ENCODE data around the gene AGRP.
"Not testable (repeated sequence)": the region's sequence is repeated elsewhere in the genome, so short reads cannot be mapped to it uniquely, and the experiment has no call there.

Gene AGRP

GRCh38 chr16:67513892-67514291 lies 30.5 kb upstream of the AGRP start:
- DNase-seq; H2BK15ac ChIP-seq (replicated peaks; ENCODE audit: low read depth); H3K4me1 ChIP-seq (ENCODE audit: control insufficient read depth, low read depth, low read length); H3K9ac ChIP-seq (ENCODE audit: low read length); H4K8ac ChIP-seq (ENCODE audit: low read depth, low read length); H2AK5ac ChIP-seq (ENCODE audit: low read length); H3K27me3 ChIP-seq (ENCODE audit: insufficient read depth, low read length, poor library complexity); H3K4ac ChIP-seq (ENCODE audit: low read depth, low read length); H3K56ac ChIP-seq (ENCODE audit: low read length); H3K79me2 ChIP-seq (ENCODE audit: control insufficient read depth, insufficient read depth, low read length); H2BK5ac ChIP-seq (ENCODE audit: low read length); H2BK120ac ChIP-seq (ENCODE audit: low read depth, low read length); H3K79me1 ChIP-seq (ENCODE audit: low read length); H3K4me3 ChIP-seq (ENCODE audit: low read length); H3K23ac ChIP-seq (ENCODE audit: low read length); H3K18ac ChIP-seq (ENCODE audit: low read length); H3K27ac ChIP-seq (ENCODE audit: low read depth, low read length); H3K36me3 ChIP-seq (ENCODE audit: control insufficient read depth, insufficient read depth, low read length); H4K5ac ChIP-seq (ENCODE audit: low read length); H3K4me2 ChIP-seq (ENCODE audit: low read length): not testable (repeated sequence)
- no CpG with 5 or more reads among the region's 1 CpG for WGBS (ENCODE audit: extremely low coverage, insufficient coverage, low lambda C conversion rate)

DNA sequence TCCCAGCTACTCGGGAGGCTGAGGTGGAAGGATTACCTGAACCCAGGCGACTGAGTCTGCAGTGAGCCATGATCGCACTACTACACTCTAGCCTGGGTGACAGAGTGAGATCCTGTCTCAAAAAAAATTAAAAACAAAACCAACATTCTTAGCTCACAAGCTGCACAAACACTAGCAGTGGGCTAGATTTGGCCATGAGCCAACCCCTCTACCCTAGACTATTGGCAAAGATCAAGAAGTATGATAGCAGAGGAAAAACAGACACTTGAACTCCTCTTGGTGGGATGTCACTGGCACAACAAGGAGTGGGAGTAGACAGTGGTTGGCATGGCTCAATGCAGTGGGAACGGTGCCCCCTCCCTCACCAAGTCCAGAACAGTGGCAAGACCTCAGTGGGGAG lies 25.7 kb upstream of the AGRP start:
- Histone ChIP-seq H3K36me3 (ENCODE audit: control insufficient read depth, insufficient read depth, low read length) (no peaks in the 10 kb centered on the region), H3K27ac (ENCODE audit: low read depth, low read length) (no peak overlapping the region), H3K4me1 (ENCODE audit: control insufficient read depth, low read depth, low read length) (no peaks in the 10 kb centered on the region), H3K9ac (ENCODE audit: low read length) (no peak overlapping the region), H3K4ac (ENCODE audit: low read depth, low read length) (no peak overlapping the region), H3K4me3 (ENCODE audit: low read length) (no peak overlapping the region), H4K8ac (ENCODE audit: low read depth, low read length) (no peak overlapping the region), H3K18ac (ENCODE audit: low read length) (no peak overlapping the region), H3K23ac (ENCODE audit: low read length) (no peak overlapping the region), H4K5ac (ENCODE audit: low read length) (no peak overlapping the region), H2BK15ac (replicated peaks; ENCODE audit: low read depth) (no peak overlapping the region), H3K27me3 (ENCODE audit: insufficient read depth, low read length, poor library complexity) (no peaks in the 10 kb centered on the region), H2BK5ac (ENCODE audit: low read length) (no peak overlapping the region), H3K79me1 (ENCODE audit: low read length) (no peaks in the 10 kb centered on the region), H3K56ac (ENCODE audit: low read length) (no peak overlapping the region), H3K79me2 (ENCODE audit: control insufficient read depth, insufficient read depth, low read length) (no peaks in the 10 kb centered on the region), H2BK120ac (ENCODE audit: low read depth, low read length) (no peak overlapping the region), H3K4me2 (ENCODE audit: low read length) (no peak overlapping the region), H2AK5ac (ENCODE audit: low read length) (no peak overlapping the region)
- no peak for DNase-seq
- no CpG with 5 or more reads among the region's 4 CpGs for WGBS (ENCODE audit: extremely low coverage, insufficient coverage, low lambda C conversion rate)

GRCh38 chr16:67506468-67506867 lies 23.1 kb upstream of the AGRP start:
- no peaks in the 10 kb centered on the region for H3K36me3 ChIP-seq (ENCODE audit: control insufficient read depth, insufficient read depth, low read length)
- no peak overlapping the region for H3K56ac ChIP-seq (ENCODE audit: low read length)
- no peak overlapping the region for H2BK5ac ChIP-seq (ENCODE audit: low read length)
- no peak overlapping the region for H4K8ac ChIP-seq (ENCODE audit: low read depth, low read length)
- no peak overlapping the region for H2AK5ac ChIP-seq (ENCODE audit: low read length)
- no peak overlapping the region for H4K5ac ChIP-seq (ENCODE audit: low read length)
- no peak overlapping the region for H3K4ac ChIP-seq (ENCODE audit: low read depth, low read length)
- no peak overlapping the region for H3K4me3 ChIP-seq (ENCODE audit: low read length)
- no peak overlapping the region for H2BK120ac ChIP-seq (ENCODE audit: low read depth, low read length)
- no peak overlapping the region for H3K18ac ChIP-seq (ENCODE audit: low read length)
- H3K4me2 ChIP-seq (ENCODE audit: low read length), result no peak overlapping the region
- DNase-seq, result no peak
- H3K4me1 ChIP-seq (ENCODE audit: control insufficient read depth, low read depth, low read length), result no peaks in the 10 kb centered on the region
- H3K27ac ChIP-seq (ENCODE audit: low read depth, low read length), result no peak overlapping the region
- no peak overlapping the region for H3K23ac ChIP-seq (ENCODE audit: low read length)
- no peaks in the 10 kb centered on the region for H3K79me1 ChIP-seq (ENCODE audit: low read length)
- H3K9ac ChIP-seq (ENCODE audit: low read length), result no peak overlapping the region
- H2BK15ac ChIP-seq (replicated peaks; ENCODE audit: low read depth), result no peak overlapping the region
- no CpG with 5 or more reads among the region's 8 CpGs for WGBS (ENCODE audit: extremely low coverage, insufficient coverage, low lambda C conversion rate)
- H3K79me2 ChIP-seq (ENCODE audit: control insufficient read depth, insufficient read depth, low read length), result no peaks in the 10 kb centered on the region
- no peaks in the 10 kb centered on the region for H3K27me3 ChIP-seq (ENCODE audit: insufficient read depth, low read length, poor library complexity)

GRCh38 chr16:67504031-67505021 lies 21.0 kb upstream of the AGRP start:
- no CpG with 5 or more reads among the region's 9 CpGs for WGBS (ENCODE audit: extremely low coverage, insufficient coverage, low lambda C conversion rate)
- Histone ChIP-seq H3K79me2 (ENCODE audit: control insufficient read depth, insufficient read depth, low read length) (no peaks in the 10 kb centered on the region), H3K36me3 (ENCODE audit: control insufficient read depth, insufficient read depth, low read length) (no peaks in the 10 kb centered on the region), H3K4me3 (ENCODE audit: low read length) (no peak overlapping the region), H3K4me2 (ENCODE audit: low read length) (no peak overlapping the region), H3K18ac (ENCODE audit: low read length) (no peak overlapping the region), H3K23ac (ENCODE audit: low read length) (no peak overlapping the region), H2BK15ac (replicated peaks; ENCODE audit: low read depth) (no peak overlapping the region), H2BK120ac (ENCODE audit: low read depth, low read length) (no peak overlapping the region), H3K9ac (ENCODE audit: low read length) (no peak overlapping the region), H2AK5ac (ENCODE audit: low read length) (no peak overlapping the region), H2BK5ac (ENCODE audit: low read length) (no peak overlapping the region), H3K56ac (ENCODE audit: low read length) (no peak overlapping the region), H3K4me1 (ENCODE audit: control insufficient read depth, low read depth, low read length) (no peaks in the 10 kb centered on the region), H4K8ac (ENCODE audit: low read depth, low read length) (no peak overlapping the region), H3K79me1 (ENCODE audit: low read length) (no peaks in the 10 kb centered on the region), H3K4ac (ENCODE audit: low read depth, low read length) (no peak overlapping the region), H3K27ac (ENCODE audit: low read depth, low read length) (no peak overlapping the region), H3K27me3 (ENCODE audit: insufficient read depth, low read length, poor library complexity) (no peaks in the 10 kb centered on the region), H4K5ac (ENCODE audit: low read length) (no peak overlapping the region)
- no peak for DNase-seq

- no peak for DNase-seq
- Histone ChIP-seq H4K8ac (ENCODE audit: low read depth, low read length) (no peak overlapping the region), H2BK15ac (replicated peaks; ENCODE audit: low read depth) (no peak overlapping the region), H3K79me1 (ENCODE audit: low read length) (no peaks in the 10 kb centered on the region), H2BK120ac (ENCODE audit: low read depth, low read length) (no peak overlapping the region), H3K23ac (ENCODE audit: low read length) (no peak overlapping the region), H3K4me2 (ENCODE audit: low read length) (no peak overlapping the region), H3K4ac (ENCODE audit: low read depth, low read length) (no peak overlapping the region), H3K4me1 (ENCODE audit: control insufficient read depth, low read depth, low read length) (no peaks in the 10 kb centered on the region), H3K18ac (ENCODE audit: low read length) (no peak overlapping the region), H3K9ac (ENCODE audit: low read length) (no peak overlapping the region), H3K4me3 (ENCODE audit: low read length) (no peak overlapping the region), H3K36me3 (ENCODE audit: control insufficient read depth, insufficient read depth, low read length) (no peaks in the 10 kb centered on the region), H2AK5ac (ENCODE audit: low read length) (no peak overlapping the region), H3K27me3 (ENCODE audit: insufficient read depth, low read length, poor library complexity) (no peaks in the 10 kb centered on the region), H4K5ac (ENCODE audit: low read length) (no peak overlapping the region), H2BK5ac (ENCODE audit: low read length) (no peak overlapping the region), H3K27ac (ENCODE audit: low read depth, low read length) (no peak overlapping the region), H3K79me2 (ENCODE audit: control insufficient read depth, insufficient read depth, low read length) (no peaks in the 10 kb centered on the region), H3K56ac (ENCODE audit: low read length) (no peak overlapping the region)
- no CpG with 5 or more reads among the region's 4 CpGs for WGBS (ENCODE audit: extremely low coverage, insufficient coverage, low lambda C conversion rate)
These were observed 15.8 kb upstream of the AGRP start for GRCh38 chr16:67499106-67499505.

All from mesendoderm (in vitro differentiated cells).